Measurements from ENCODE around the gene MEF2C.
"Not testable (repeated sequence)": the region's sequence is repeated elsewhere in the genome, so short reads cannot be mapped to it uniquely, and the experiment has no call there.

DNA sequence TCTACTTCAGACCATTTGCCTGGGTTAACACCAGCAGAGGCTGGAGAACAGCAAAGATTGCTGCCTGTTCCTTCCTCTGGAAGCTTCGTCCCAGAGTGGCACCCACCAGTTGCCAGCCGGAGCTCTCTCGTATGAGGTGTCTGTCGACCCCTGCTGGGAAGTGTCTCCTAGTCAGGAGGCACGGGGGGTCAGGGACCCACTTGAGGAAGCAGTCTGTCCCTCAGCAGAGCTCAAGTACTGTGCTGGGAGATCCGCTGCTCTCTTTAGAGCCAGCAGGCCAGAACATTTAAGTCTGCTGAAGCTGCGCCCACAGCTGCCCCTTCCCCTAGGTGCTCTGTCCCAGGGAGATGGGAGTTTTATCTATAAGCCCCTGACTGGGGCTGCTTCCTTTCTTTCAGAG is 84.1 kb downstream of the MEF2C start:
- TF ChIP-seq POLR2AphosphoS5 (IDR thresholded peaks at IDR 0.05; ENCODE audit: borderline replicate concordance, low read depth, low read length); EZH2 (IDR thresholded peaks at IDR 0.05): not testable (repeated sequence)
